Neural progenitor cell (in vitro differentiated cells): ENCODE measurements around the gene UACA. TPM values are rescaled to one million over a fixed set of nuclear protein-coding genes. Genes with fewer than 3 reads are reported as not detected.

Experiments used
- DNase-seq: peaks from one replicate; pipeline ENCODE4 v3.0.0-alpha.2; 2016; ENCODE audit warnings: low spot score
- H2AFZ ChIP-seq: fragments of 200-600 bp; sonication (generic); replicated peaks from 2 replicates; pipeline ENCODE4 v1.6.1; 2016; ENCODE audit warnings: antibody characterized with exemption
- H3F3A ChIP-seq: fragments of 200-600 bp; sonication (generic); 2 replicates; pipeline ENCODE4 v1.6.1; 2016; ENCODE audit warnings: antibody characterized with exemption, low read depth
- H3K27ac ChIP-seq: fragments of 200-600 bp; sonication (generic); 2 replicates; pipeline ENCODE4 v1.5.1; 2016; ENCODE audit warnings: mild to moderate bottlenecking
- H3K27me3 ChIP-seq: fragments of 200-600 bp; sonication (generic); 2 replicates; pipeline ENCODE4 v1.6.1; 2016; ENCODE audit warnings: mild to moderate bottlenecking, moderate library complexity
- H3K36me3 ChIP-seq: fragments of 200-600 bp; sonication (generic); 2 replicates; pipeline ENCODE4 v1.5.1; 2016
- H3K4me1 ChIP-seq: fragments of 200-600 bp; sonication (generic); 2 replicates; pipeline ENCODE4 v1.6.1; 2016; ENCODE audit warnings: mixed run types
- H3K4me2 ChIP-seq: fragments of 200-600 bp; sonication (generic); 2 replicates; pipeline ENCODE4 v1.6.1; 2016
- H3K4me3 ChIP-seq: fragments of 200-600 bp; sonication (generic); 2 replicates; pipeline ENCODE4 v1.5.1; 2016
- H3K79me2 ChIP-seq: fragments of 200-600 bp; sonication (generic); 2 replicates; pipeline ENCODE4 v1.6.1; 2016; ENCODE audit warnings: low read depth
- H3K9ac ChIP-seq: fragments of 200-600 bp; sonication (generic); 2 replicates; pipeline ENCODE4 v1.6.1; 2016
- H3K9me3 ChIP-seq: fragments of 200-600 bp; sonication (generic); 2 replicates; pipeline ENCODE4 v1.5.1; 2016; ENCODE audit warnings: low read depth
- H4K20me1 ChIP-seq: fragments of 200-600 bp; sonication (generic); 2 replicates; pipeline ENCODE4 v1.6.1; 2016; ENCODE audit warnings: low read depth
- H3K27ac Mint-ChIP-seq: 3 replicates; pipeline ENCODE4 v1.8.0; 2021; ENCODE audit warnings: mixed read lengths
- H3K27me3 Mint-ChIP-seq: 2 replicates; pipeline ENCODE4 v1.8.0; 2022; ENCODE audit warnings: low read depth, mild to moderate bottlenecking, inconsistent platforms, moderate library complexity, mixed read lengths; ENCODE audit not compliant: insufficient read depth
- H3K36me3 Mint-ChIP-seq: 3 replicates; pipeline ENCODE4 v1.8.0; 2021; ENCODE audit warnings: mixed read lengths
- H3K4me1 Mint-ChIP-seq: 3 replicates; pipeline ENCODE4 v1.8.0; 2021; ENCODE audit warnings: mixed read lengths
- H3K4me3 Mint-ChIP-seq: 3 replicates; pipeline ENCODE4 v1.8.0; 2021; ENCODE audit warnings: mild to moderate bottlenecking, moderate library complexity, mixed read lengths
- H3K9me3 Mint-ChIP-seq: 3 replicates; pipeline ENCODE4 v1.8.0; 2020; ENCODE audit warnings: mixed read lengths
- EZH2 ChIP-seq: fragments of 200-600 bp; sonication (generic); IDR thresholded peaks from 2 replicates; pipeline ENCODE4 v1.6.1; 2017; ENCODE audit warnings: antibody characterized with exemption, mild to moderate bottlenecking, moderate library complexity
- EZH2phosphoT487 ChIP-seq: fragments of 200-600 bp; sonication (generic); IDR thresholded peaks from 2 replicates; pipeline ENCODE4 v1.6.1; 2017; ENCODE audit warnings: antibody characterized with exemption
- total RNA-seq: library from RNA; depleted of rRNA; stranded (reverse); fragments of >200 nt; gene quantifications from 2 replicates; pipeline ENCODE4 v1.2.3, GENCODE V29; 2015; ENCODE audit warnings: low replicate concordance
- TF ChIP-seq, protein P1 (sequence below): fragments of 200-600 bp; sonication (generic); IDR thresholded peaks from 2 replicates; pipeline ENCODE4 v1.5.1; 2017; ENCODE audit warnings: antibody characterized with exemption, mild to moderate bottlenecking

Gene UACA
- total RNA-seq, 1 donor from 2014 or later = 70.0 TPM

GRCh38 chr15:70801109-70801508 lies 37.8 kb upstream of the UACA start:
- no peak overlapping the region for H3K27ac Mint-ChIP-seq
- TF ChIP-seq EZH2phosphoT487 (no peak), EZH2 (no peak)
- TF ChIP-seq, protein P1, sequence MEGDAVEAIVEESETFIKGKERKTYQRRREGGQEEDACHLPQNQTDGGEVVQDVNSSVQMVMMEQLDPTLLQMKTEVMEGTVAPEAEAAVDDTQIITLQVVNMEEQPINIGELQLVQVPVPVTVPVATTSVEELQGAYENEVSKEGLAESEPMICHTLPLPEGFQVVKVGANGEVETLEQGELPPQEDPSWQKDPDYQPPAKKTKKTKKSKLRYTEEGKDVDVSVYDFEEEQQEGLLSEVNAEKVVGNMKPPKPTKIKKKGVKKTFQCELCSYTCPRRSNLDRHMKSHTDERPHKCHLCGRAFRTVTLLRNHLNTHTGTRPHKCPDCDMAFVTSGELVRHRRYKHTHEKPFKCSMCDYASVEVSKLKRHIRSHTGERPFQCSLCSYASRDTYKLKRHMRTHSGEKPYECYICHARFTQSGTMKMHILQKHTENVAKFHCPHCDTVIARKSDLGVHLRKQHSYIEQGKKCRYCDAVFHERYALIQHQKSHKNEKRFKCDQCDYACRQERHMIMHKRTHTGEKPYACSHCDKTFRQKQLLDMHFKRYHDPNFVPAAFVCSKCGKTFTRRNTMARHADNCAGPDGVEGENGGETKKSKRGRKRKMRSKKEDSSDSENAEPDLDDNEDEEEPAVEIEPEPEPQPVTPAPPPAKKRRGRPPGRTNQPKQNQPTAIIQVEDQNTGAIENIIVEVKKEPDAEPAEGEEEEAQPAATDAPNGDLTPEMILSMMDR = no peak
- H3K4me2 ChIP-seq = no peak overlapping the region

GRCh38 chr15:70799667-70800450 lies 36.5 kb upstream of the UACA start:
- no peaks in the 10 kb centered on the region for H3K9me3 Mint-ChIP-seq
- no peak for DNase-seq
- Histone ChIP-seq H3K27me3 (no peaks in the 10 kb centered on the region), H3K4me2 (no peak overlapping the region), H4K20me1 (no peaks in the 10 kb centered on the region), H3K9ac (no peak overlapping the region), H3K27ac (no peak overlapping the region), H3K4me3 (no peak overlapping the region), H3F3A (no peaks in the 10 kb centered on the region), H3K9me3 (no peaks in the 10 kb centered on the region), H3K36me3 (no peaks in the 10 kb centered on the region), H2AFZ (no peak overlapping the region), H3K4me1 (no peaks in the 10 kb centered on the region), H3K79me2 (no peaks in the 10 kb centered on the region)
- no peak overlapping the region for H3K27ac Mint-ChIP-seq
- H3K27me3 Mint-ChIP-seq = no peaks in the 10 kb centered on the region
- TF ChIP-seq, protein P1 = no peak
- TF ChIP-seq EZH2phosphoT487 = no peak
- no peak for TF ChIP-seq EZH2
- peaks cover 11% of the 10 kb centered on the region for H3K4me1 Mint-ChIP-seq
- H3K4me3 Mint-ChIP-seq = no peak overlapping the region
- H3K36me3 Mint-ChIP-seq = no peaks in the 10 kb centered on the region

More at GRCh38 chr15:70801109-70801508, 37.8 kb upstream of the UACA start:
- H3K36me3 Mint-ChIP-seq = no peaks in the 10 kb centered on the region
- H3K4me3 Mint-ChIP-seq = no peak overlapping the region
- Histone ChIP-seq H3K4me3 (no peak overlapping the region), H4K20me1 (no peaks in the 10 kb centered on the region), H3F3A (no peaks in the 10 kb centered on the region), H3K9me3 (no peaks in the 10 kb centered on the region), H3K27ac (no peak overlapping the region), H3K27me3 (no peaks in the 10 kb centered on the region), H3K36me3 (no peaks in the 10 kb centered on the region), H3K79me2 (no peaks in the 10 kb centered on the region), H3K4me1 (no peaks in the 10 kb centered on the region), H2AFZ (no peak overlapping the region), H3K9ac (no peak overlapping the region)
- no peaks in the 10 kb centered on the region for H3K9me3 Mint-ChIP-seq
- no peaks in the 10 kb centered on the region for H3K27me3 Mint-ChIP-seq
- H3K4me1 Mint-ChIP-seq = peaks cover 9% of the 10 kb centered on the region
- DNase-seq = no peak

DNA sequence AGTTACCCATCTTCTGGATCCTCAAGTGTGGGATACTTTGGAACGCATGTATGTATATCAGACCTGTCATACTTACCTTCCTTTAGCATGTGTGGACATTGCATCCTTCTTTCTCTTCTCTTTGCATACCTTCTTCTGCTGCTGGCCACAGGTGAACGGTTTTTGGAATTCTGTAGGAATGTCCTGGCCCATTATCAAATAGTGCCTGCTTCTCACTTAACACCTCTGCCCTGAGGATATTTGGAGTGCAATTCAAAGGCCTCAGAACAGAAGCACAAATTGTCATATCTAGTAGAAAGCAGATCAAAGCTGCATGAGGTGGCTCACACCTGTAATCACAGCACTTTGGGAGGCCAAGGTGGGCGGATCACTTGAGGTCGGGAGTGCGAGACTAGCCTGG lies 34.1 kb upstream of the UACA start:
- Histone ChIP-seq H3K27ac (no peak overlapping the region), H3K36me3 (no peaks in the 10 kb centered on the region), H2AFZ (no peak overlapping the region), H3K4me1 (no peaks in the 10 kb centered on the region), H3K9me3 (no peaks in the 10 kb centered on the region), H3K4me2 (no peak overlapping the region), H3K27me3 (no peaks in the 10 kb centered on the region), H3K4me3 (no peak overlapping the region), H3K9ac (no peak overlapping the region), H4K20me1 (no peaks in the 10 kb centered on the region), H3F3A (no peaks in the 10 kb centered on the region), H3K79me2 (no peaks in the 10 kb centered on the region)
- no peak overlapping the region for H3K4me3 Mint-ChIP-seq
- peaks cover 11% of the 10 kb centered on the region for H3K4me1 Mint-ChIP-seq
- H3K9me3 Mint-ChIP-seq = no peaks in the 10 kb centered on the region
- H3K27me3 Mint-ChIP-seq = no peaks in the 10 kb centered on the region
- no peak for DNase-seq
- TF ChIP-seq EZH2 = no peak
- TF ChIP-seq, protein P1 = no peak
- H3K27ac Mint-ChIP-seq = no peak overlapping the region
- no peaks in the 10 kb centered on the region for H3K36me3 Mint-ChIP-seq
